HG03060 (cell line): ENCODE measurements around the gene TMEM132A.

Experiments
- ATAC-seq: cut with Tn5 transposase; IDR thresholded peaks from one replicate; pipeline ENCODE4 v1.9.1; 2021; ENCODE audit warnings: low read depth, moderate number of reproducible peaks; ENCODE audit not compliant: unreplicated experiment

The TMEM132A gene

GRCh38 chr11:60919320-60919719 is 4.9 kb upstream of the TMEM132A start:
- no peak for ATAC-seq

- no peak for ATAC-seq
Measured at GRCh38 chr11:60919956-60920355, 4.3 kb upstream of the TMEM132A start.

- ATAC-seq, result no peak
Measured at GRCh38 chr11:60921259-60921658, 3.0 kb upstream of the TMEM132A start.

- no peak for ATAC-seq
Measured at GRCh38 chr11:60921777-60922335, 2.4 kb upstream of the TMEM132A start.

GRCh38 chr11:60922906-60923305 is 1.4 kb upstream of the TMEM132A start:
- ATAC-seq, result no peak

- no peak for ATAC-seq
Measured at GRCh38 chr11:60923326-60923725, 934 bp upstream of the TMEM132A start.

GRCh38 chr11:60923800-60924109 is 505 bp upstream of the TMEM132A start:
- no peak for ATAC-seq

GRCh38 chr11:60924906-60925853 is 920 bp downstream of the TMEM132A start:
- no peak for ATAC-seq

GRCh38 chr11:60925868-60926267 is 1.6 kb downstream of the TMEM132A start:
- ATAC-seq, result no peak

- ATAC-seq, result no peak
Measured at GRCh38 chr11:60926500-60926899, 2.2 kb downstream of the TMEM132A start.

GRCh38 chr11:60927061-60927592 is 2.9 kb downstream of the TMEM132A start:
- no peak for ATAC-seq

GRCh38 chr11:60927600-60927999 is 3.3 kb downstream of the TMEM132A start:
- no peak for ATAC-seq

GRCh38 chr11:60928563-60929001 is 4.3 kb downstream of the TMEM132A start:
- no peak for ATAC-seq

- no peak for ATAC-seq
Measured at GRCh38 chr11:60929764-60930163, 5.5 kb downstream of the TMEM132A start.

GRCh38 chr11:60930394-60930793 is 6.1 kb downstream of the TMEM132A start:
- no peak for ATAC-seq

- ATAC-seq, result no peak
Measured at GRCh38 chr11:60931917-60932316, 7.7 kb downstream of the TMEM132A start.

GRCh38 chr11:60932605-60933356 is 8.5 kb downstream of the TMEM132A start:
- no peak for ATAC-seq

- ATAC-seq, result no peak
Measured at GRCh38 chr11:60933416-60934123, 9.3 kb downstream of the TMEM132A start.

- ATAC-seq, result no peak
Measured at GRCh38 chr11:60934124-60934789, 10.0 kb downstream of the TMEM132A start.
